LNCaP clone FGC (cell line): ENCODE results near the gene CRTC1.

Source experiments
- DNase-seq: peaks from one replicate; pipeline ENCODE4 v3.0.0-alpha.2; 2011; ENCODE audit warnings: low read depth
- H3K4me3 ChIP-seq: 2 replicates; pipeline ENCODE4 v1.5.1; 2011; ENCODE audit warnings: mild to moderate bottlenecking, low read depth, low read length, control low read depth
- CTCF ChIP-seq: IDR thresholded peaks from 2 replicates; pipeline ENCODE4 v1.5.1; 2012; ENCODE audit warnings: mild to moderate bottlenecking; ENCODE audit not compliant: control insufficient read depth, insufficient read depth; ENCODE audit errors: extremely low read depth

The CRTC1 gene

GRCh38 chr19:18765224-18765623 lies 81.7 kb downstream of the CRTC1 start:
- no peak for DNase-seq
- no peak overlapping the region for H3K4me3 ChIP-seq
- TF ChIP-seq CTCF: no peak

GRCh38 chr19:18768046-18768771 lies 84.7 kb downstream of the CRTC1 start:
- no peak for TF ChIP-seq CTCF
- H3K4me3 ChIP-seq: no peak overlapping the region
- no peak for DNase-seq

GRCh38 chr19:18768997-18769891 lies 85.8 kb downstream of the CRTC1 start:
- TF ChIP-seq CTCF: no peak
- no peak overlapping the region for H3K4me3 ChIP-seq
- DNase-seq: no peak

GRCh38 chr19:18769989-18770528 lies 86.6 kb downstream of the CRTC1 start:
- DNase-seq: no peak
- no peak for TF ChIP-seq CTCF
- no peak overlapping the region for H3K4me3 ChIP-seq

- DNase-seq: no peak
- no peak for TF ChIP-seq CTCF
- H3K4me3 ChIP-seq: no peak overlapping the region
Observed at GRCh38 chr19:18770663-18771327, 87.3 kb downstream of the CRTC1 start.

- no peak for DNase-seq
- H3K4me3 ChIP-seq: no peak overlapping the region
- TF ChIP-seq CTCF: no peak
Observed at GRCh38 chr19:18771328-18772242, 88.1 kb downstream of the CRTC1 start.
